ENCODE measurements around the gene TEX35.
A peak's percentile ranks its signal among the peaks of the same experiment; 100 is the strongest.

The TEX35 gene

DNA sequence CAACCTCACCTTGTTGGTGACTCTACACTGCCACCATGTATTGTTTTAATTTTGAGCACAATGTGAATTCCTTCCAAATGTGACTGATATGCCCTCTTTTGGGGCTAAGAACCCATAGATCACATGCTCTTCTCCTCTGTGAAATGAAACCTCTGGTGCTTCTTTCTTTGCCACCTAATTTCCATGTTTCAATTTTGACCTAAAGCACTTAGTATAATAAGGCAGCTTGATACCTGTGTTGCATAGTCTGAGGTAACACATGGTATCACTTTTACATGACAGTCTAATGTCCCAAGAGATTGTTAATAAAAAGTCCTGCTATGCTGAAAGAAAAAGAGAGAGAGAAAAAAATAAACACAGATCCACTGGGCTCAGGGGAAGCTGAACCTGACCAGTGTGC is 40.4 kb upstream of the TEX35 start:
- TF ChIP-seq, protein P1, sequence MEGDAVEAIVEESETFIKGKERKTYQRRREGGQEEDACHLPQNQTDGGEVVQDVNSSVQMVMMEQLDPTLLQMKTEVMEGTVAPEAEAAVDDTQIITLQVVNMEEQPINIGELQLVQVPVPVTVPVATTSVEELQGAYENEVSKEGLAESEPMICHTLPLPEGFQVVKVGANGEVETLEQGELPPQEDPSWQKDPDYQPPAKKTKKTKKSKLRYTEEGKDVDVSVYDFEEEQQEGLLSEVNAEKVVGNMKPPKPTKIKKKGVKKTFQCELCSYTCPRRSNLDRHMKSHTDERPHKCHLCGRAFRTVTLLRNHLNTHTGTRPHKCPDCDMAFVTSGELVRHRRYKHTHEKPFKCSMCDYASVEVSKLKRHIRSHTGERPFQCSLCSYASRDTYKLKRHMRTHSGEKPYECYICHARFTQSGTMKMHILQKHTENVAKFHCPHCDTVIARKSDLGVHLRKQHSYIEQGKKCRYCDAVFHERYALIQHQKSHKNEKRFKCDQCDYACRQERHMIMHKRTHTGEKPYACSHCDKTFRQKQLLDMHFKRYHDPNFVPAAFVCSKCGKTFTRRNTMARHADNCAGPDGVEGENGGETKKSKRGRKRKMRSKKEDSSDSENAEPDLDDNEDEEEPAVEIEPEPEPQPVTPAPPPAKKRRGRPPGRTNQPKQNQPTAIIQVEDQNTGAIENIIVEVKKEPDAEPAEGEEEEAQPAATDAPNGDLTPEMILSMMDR (IDR thresholded peaks at IDR 0.05; ENCODE audit: low read depth, low read length), result no peak
- no peak for DNase-seq (ENCODE audit: low read depth in 2 of 2)
- no peak overlapping the region for H3K4me3 ChIP-seq (replicated peaks in 1 of 2; ENCODE audit: low read depth in 2 of 2, low read length in 2 of 2)

DNA sequence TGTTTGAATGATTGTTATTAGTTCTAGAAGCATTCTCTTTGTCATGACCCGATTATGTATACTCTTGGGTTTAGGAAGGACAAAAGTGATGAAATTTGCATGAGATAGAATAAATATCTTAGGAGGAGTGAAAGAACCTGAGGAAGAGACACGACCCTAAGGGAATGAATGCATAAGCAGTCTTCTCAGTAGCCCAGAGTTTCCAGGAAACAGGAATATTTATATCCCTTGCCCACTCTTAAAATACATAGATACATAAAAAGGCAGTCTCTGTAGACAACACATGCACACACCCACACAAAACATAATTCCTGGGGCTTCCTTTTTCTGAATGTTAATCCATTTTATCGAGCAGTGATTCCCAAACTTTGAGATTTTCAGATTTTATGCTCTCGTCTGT is 35.5 kb upstream of the TEX35 start:
- no peak overlapping the region for H3K4me3 ChIP-seq (replicated peaks in 1 of 2; ENCODE audit: low read depth in 2 of 2, low read length in 2 of 2)
- DNase-seq (ENCODE audit: low read depth in 2 of 2), result no peak
- TF ChIP-seq, protein P1 (IDR thresholded peaks at IDR 0.05; ENCODE audit: low read depth, low read length), result no peak

DNA sequence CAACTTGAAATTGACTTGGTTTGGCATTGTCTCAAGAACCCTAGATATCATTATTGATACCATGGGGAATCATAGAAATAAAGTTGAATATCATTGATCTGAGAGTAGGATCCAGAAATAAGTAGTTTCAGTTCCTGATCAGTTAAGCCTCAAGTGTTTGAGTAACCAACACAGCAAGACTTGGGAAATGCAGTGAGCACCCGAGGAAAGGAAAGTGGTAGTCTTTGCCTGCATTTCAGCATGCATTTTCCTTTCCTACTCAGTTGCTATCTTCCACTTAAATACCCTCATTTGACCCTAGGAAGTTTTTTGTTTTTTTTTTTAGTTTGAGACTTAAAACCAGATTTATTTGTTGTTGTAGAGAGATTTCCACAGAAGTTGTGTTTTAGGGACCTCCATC is 35.1 kb upstream of the TEX35 start:
- no peak for DNase-seq (ENCODE audit: low read depth in 2 of 2)
- H3K4me3 ChIP-seq (replicated peaks in 1 of 2; ENCODE audit: low read depth in 2 of 2, low read length in 2 of 2), result no peak overlapping the region
- TF ChIP-seq, protein P1 (IDR thresholded peaks at IDR 0.05; ENCODE audit: low read depth, low read length), result no peak

DNA sequence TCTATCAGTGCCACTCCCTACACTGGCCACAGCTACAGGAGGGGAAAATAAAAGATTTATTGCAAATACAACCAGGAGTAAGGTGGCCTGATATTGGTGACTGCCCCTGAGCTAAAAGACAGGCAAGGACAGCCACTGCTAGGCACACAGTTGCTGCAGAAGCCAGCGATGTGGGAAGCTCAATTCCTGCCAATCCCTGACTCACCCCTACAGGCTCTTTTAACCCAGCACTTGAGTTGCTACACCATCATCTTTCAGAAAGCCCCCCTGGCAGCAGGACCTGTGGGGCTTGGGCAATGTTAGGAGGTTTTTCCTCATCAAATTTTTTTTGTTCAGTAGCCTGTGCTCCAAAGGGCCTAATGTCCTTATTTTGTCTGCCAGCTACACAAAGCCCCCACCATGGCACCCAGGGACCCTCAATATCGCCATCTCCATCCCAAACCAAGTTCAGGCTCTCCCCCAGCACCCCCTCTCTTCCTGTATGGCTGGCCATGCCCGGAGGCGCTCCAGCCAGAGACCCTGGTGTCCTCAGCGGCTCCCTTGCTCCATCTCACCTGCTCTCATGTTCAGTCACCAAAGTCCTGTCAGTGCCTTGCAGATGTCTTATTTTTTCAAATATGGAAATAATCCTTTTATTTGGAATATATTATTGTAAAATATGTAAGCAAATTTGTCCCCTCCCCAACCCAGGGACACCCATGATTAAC is 29.5 kb upstream of the TEX35 start:
- TF ChIP-seq, protein P1 (IDR thresholded peaks at IDR 0.05; ENCODE audit: low read depth, low read length), result no peak
- no peak overlapping the region for H3K4me3 ChIP-seq (replicated peaks in 1 of 2; ENCODE audit: low read depth in 2 of 2, low read length in 2 of 2)
- DNase-seq (ENCODE audit: low read depth in 2 of 2), result peak in 1 of 2 donors; percentile 15

DNA sequence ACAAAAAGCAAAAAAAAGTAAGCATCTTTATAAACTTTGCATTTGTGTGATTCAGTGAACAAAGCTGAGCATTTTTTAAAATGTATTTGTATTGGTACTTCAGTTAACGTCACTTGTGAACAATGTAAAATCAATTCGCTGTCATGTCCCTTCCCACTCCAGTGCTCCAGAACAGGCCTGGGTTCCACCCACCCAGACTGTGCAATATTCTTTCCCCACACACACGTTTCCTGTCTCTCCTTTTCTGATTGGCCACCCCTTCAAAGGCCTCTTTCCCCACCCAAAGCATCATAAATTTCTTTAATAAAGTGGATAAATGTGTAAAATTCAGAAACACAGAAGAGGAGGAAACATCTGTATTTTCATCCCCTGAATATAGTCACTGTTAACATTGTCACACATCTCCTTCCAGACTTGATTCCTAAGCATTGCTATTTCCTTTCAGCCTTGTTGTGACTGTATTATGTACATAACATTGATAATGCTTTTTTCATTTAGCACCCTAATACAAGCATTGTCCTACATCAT is 28.1 kb upstream of the TEX35 start:
- no peak overlapping the region for H3K4me3 ChIP-seq (replicated peaks in 1 of 2; ENCODE audit: low read depth in 2 of 2, low read length in 2 of 2)
- DNase-seq (ENCODE audit: low read depth in 2 of 2), result peak in 1 of 2 donors; percentile 25

DNA sequence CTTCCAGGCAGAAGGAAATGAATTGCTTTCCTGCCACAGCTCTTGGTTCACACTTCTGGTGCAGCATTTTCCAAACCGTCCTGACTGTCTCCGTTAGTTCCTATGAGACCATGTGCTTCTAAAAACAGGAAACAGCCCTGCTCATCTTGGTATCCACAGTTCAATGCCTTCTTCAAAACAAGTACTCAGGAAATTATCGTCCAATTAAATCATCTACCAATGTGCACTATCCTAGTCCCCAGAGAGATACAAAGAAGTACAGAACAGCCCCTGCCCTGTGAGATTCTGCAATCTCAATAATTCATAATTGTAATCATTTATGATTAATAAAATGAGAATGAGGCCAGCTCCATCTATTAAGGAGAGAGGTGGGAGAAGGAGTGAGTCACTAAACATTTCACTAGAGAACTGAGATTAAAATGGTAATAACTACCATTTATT is 27.3 kb upstream of the TEX35 start:
- no peak overlapping the region for H3K4me3 ChIP-seq (replicated peaks in 1 of 2; ENCODE audit: low read depth in 2 of 2, low read length in 2 of 2)
- TF ChIP-seq, protein P1 (IDR thresholded peaks at IDR 0.05; ENCODE audit: low read depth, low read length), result no peak
- peak in 1 of 2 donors; percentile 39 for DNase-seq (ENCODE audit: low read depth in 2 of 2)

More for the DNA sequence above, 28.1 kb upstream of the TEX35 start:
- TF ChIP-seq, protein P1 (IDR thresholded peaks at IDR 0.05; ENCODE audit: low read depth, low read length), result no peak

All from cardiac fibroblast (primary cell).